Aorta (tissue), 5 donors: ENCODE data around the gene OR4E2. TPM values are rescaled to one million over a fixed set of nuclear protein-coding genes. Genes with fewer than 3 reads are reported as not detected.
"Not testable (repeated sequence)": the region's sequence is repeated elsewhere in the genome, so short reads cannot be mapped to it uniquely, and the experiment has no call there.

Source experiments
- ATAC-seq: fragments of 200-7000 bp; cut with Tn5 transposase; one replicate; pipeline ENCODE4 v1.9.1; 2022; ENCODE audit warnings: moderate library complexity; ENCODE audit not compliant: low FRiP score
- DNase-seq, 2 donors: peaks; one replicate each; pipeline ENCODE4 v3.0.0-alpha.2; 2020
- H3K27ac ChIP-seq, 2 donors: one replicate each; pipeline ENCODE4 v1.5.1; 2013; ENCODE audit warnings: low read length in 2 of 2, mild to moderate bottlenecking in 2 of 2, moderate library complexity in 2 of 2, control low read depth in 1 of 2, inconsistent platforms in 1 of 2, low read depth in 1 of 2
- H3K27me3 ChIP-seq, 2 donors: one replicate each; pipeline ENCODE4 v1.6.1; 2013; ENCODE audit warnings: control low read depth in 1 of 2, low read length in 1 of 2, mild to moderate bottlenecking in 1 of 2, moderate library complexity in 1 of 2; ENCODE audit not compliant: insufficient read depth in 2 of 2, control insufficient read depth in 1 of 2
- H3K36me3 ChIP-seq, 2 donors: one replicate each; pipeline ENCODE4 v1.6.1; 2013; ENCODE audit warnings: control low read depth in 1 of 2, low read length in 1 of 2, mild to moderate bottlenecking in 1 of 2; ENCODE audit not compliant: insufficient read depth in 2 of 2, control insufficient read depth in 1 of 2
- H3K4me1 ChIP-seq, 2 donors: one replicate each; pipeline ENCODE4 v1.6.1; 2013; ENCODE audit warnings: low read length in 2 of 2, control low read depth in 1 of 2, mild to moderate bottlenecking in 1 of 2, moderate library complexity in 1 of 2; ENCODE audit not compliant: insufficient read depth in 2 of 2, control insufficient read depth in 1 of 2
- H3K4me3 ChIP-seq, 2 donors: one replicate each; pipeline ENCODE4 v1.5.1; 2013; ENCODE audit warnings: low read length in 2 of 2, control low read depth in 1 of 2, mild to moderate bottlenecking in 1 of 2
- H3K9me3 ChIP-seq: one replicate; pipeline ENCODE4 v1.6.1; 2013; ENCODE audit warnings: mild to moderate bottlenecking, low read length; ENCODE audit not compliant: control insufficient read depth
- WGBS, 2 donors: extraction: QIAGEN DNeasy Blood & Tissue Kit; methylation state at CpG; one replicate each; pipeline ENCODE4 v1.1.7; 2013; 5-methylcytosine and 5-hydroxymethylcytosine counted together
- intact Hi-C, 2 donors: fragments of 100-400 bp; cut with DNase I; formaldehyde crosslinking; loops; one replicate each; pipeline versions ENCODE4 v1.14.2 to v1.15.0; 2022
- polyA plus RNA-seq, 2 donors: library from polyadenylated mRNA; stranded (reverse); fragments of 200-250 nt; gene quantifications; one replicate each; pipeline ENCODE4 v1.2.3, GENCODE V29; 2013
- total RNA-seq, 2 donors: library from RNA; stranded (reverse); fragmentation: NEBNext Ultra II Directional; extraction: Animal tissue kit (Norgen Biotek cat#: 25700); gene quantifications; one replicate each; pipeline ENCODE4 v1.2.1, GENCODE V29; 2021
- donor health status: healthy with polysubstance abuse.
- donor health status: Bipolar disorder and iron deficiency.
- donor health status: DM: no; HTN: no; CAD: no.
- donor health status: DM: no; HTN: no; CAD: no.
- donor health status: DM: yes; HTN: yes; CAD: no.

OR4E2 gene
- total and polyA plus RNA-seq, 4 donors: not detected

GRCh38 chr14:21673718-21674117 lies 20.1 kb downstream of the OR4E2 start, which contains the start of gene OR4E1:
OR4E1 (minus strand) TSS chr14:21673818; CDS start chr14:21670935, 2,883 bp downstream.
- WGBS, 2 donors: 87 to 93% methylated on average over 1 of the region's 1 CpG
- no peaks in the 10 kb centered on the region for H3K27me3 ChIP-seq
- no peak within 1 kb of the TSS for H3K27ac ChIP-seq
- DNase-seq (no peak), ATAC-seq (no peak)
- no peaks in the 10 kb centered on the region for H3K36me3 ChIP-seq
- H3K4me1 ChIP-seq: no peaks in the 10 kb centered on the region
- H3K9me3 ChIP-seq: no peaks in the 10 kb centered on the region
- no peak within 1 kb of the TSS for H3K4me3 ChIP-seq
- intact Hi-C loops: no loop called here

- 75 to 77% methylated on average over 4 of the region's 4 CpGs for WGBS, 2 donors
- no peak for DNase-seq
Measured at GRCh38 chr14:21675566-21675965, 21.9 kb downstream of the OR4E2 start.

GRCh38 chr14:21680072-21680471 lies 26.4 kb downstream of the OR4E2 start:
- ATAC-seq: no peak
- WGBS, 2 donors: 76 to 83% methylated on average over 2 of the region's 2 CpGs
- H3K27me3 ChIP-seq: no peaks in the 10 kb centered on the region

More at GRCh38 chr14:21675566-21675965, 21.9 kb downstream of the OR4E2 start:
- intact Hi-C loops: no loop called here
- Histone ChIP-seq H3K4me3 (no peak overlapping the region), H3K9me3 (no peaks in the 10 kb centered on the region), H3K27me3 (no peaks in the 10 kb centered on the region), H3K27ac (no peak overlapping the region), H3K4me1 (no peaks in the 10 kb centered on the region), H3K36me3 (no peaks in the 10 kb centered on the region)
- no peak for ATAC-seq

GRCh38 chr14:21686468-21686867 lies 32.8 kb downstream of the OR4E2 start:
- WGBS, 2 donors: 85 to 87% methylated on average over 2 of the region's 2 CpGs
- intact Hi-C loops: no loop called here
- ATAC-seq: no peak
- Histone ChIP-seq H3K9me3 (no peaks in the 10 kb centered on the region), H3K4me3 (no peak overlapping the region), H3K27me3 (peaks cover 0 to 2% of the 10 kb centered on the region in 2 donors), H3K4me1 (no peaks in the 10 kb centered on the region), H3K27ac (no peak overlapping the region), H3K36me3 (no peaks in the 10 kb centered on the region)
- DNase-seq: no peak

More at GRCh38 chr14:21680072-21680471, 26.4 kb downstream of the OR4E2 start:
- H3K36me3 ChIP-seq: no peaks in the 10 kb centered on the region
- H3K4me1 ChIP-seq: no peaks in the 10 kb centered on the region
- H3K4me3 ChIP-seq: no peak overlapping the region
- DNase-seq: no peak
- no peak overlapping the region for H3K27ac ChIP-seq
- intact Hi-C loops: no loop called here
- H3K9me3 ChIP-seq: no peaks in the 10 kb centered on the region

GRCh38 chr14:21694425-21694824 lies 40.8 kb downstream of the OR4E2 start:
- H3K9me3 ChIP-seq: no peaks in the 10 kb centered on the region
- DNase-seq (no peak), ATAC-seq (no peak)
- intact Hi-C loops: no loop called here
- no peaks in the 10 kb centered on the region for H3K36me3 ChIP-seq
- H3K27ac ChIP-seq: no peak overlapping the region
- no peaks in the 10 kb centered on the region for H3K4me1 ChIP-seq
- peaks cover 0 to 2% of the 10 kb centered on the region in 2 donors for H3K27me3 ChIP-seq
- no peak overlapping the region for H3K4me3 ChIP-seq

- DNase-seq, H3K36me3 ChIP-seq, H3K4me1 ChIP-seq, intact Hi-C loops, H3K27ac ChIP-seq, H3K9me3 ChIP-seq, H3K27me3 ChIP-seq, H3K4me3 ChIP-seq, ATAC-seq: not testable (repeated sequence)
- WGBS, 2 donors: 91 to 97% methylated on average over 33 of the region's 33 CpGs
Measured at GRCh38 chr14:21697662-21698061, 44.0 kb downstream of the OR4E2 start.

- DNase-seq, H3K36me3 ChIP-seq, H3K4me3 ChIP-seq, H3K27ac ChIP-seq, intact Hi-C loops, H3K9me3 ChIP-seq, ATAC-seq, H3K27me3 ChIP-seq, H3K4me1 ChIP-seq: not testable (repeated sequence)
- 35 to 39% methylated on average over 2 of the region's 3 CpGs for whole genome bisulfite sequencing, 2 donors
Measured at GRCh38 chr14:21698538-21698937, 44.9 kb downstream of the OR4E2 start.

GRCh38 chr14:21699551-21699950 lies 45.9 kb downstream of the OR4E2 start:
- no peaks in the 10 kb centered on the region for H3K4me1 ChIP-seq
- WGBS, 2 donors: 79 to 81% methylated on average over 2 of the region's 2 CpGs
- H3K4me3 ChIP-seq: no peak overlapping the region
- H3K9me3 ChIP-seq: no peaks in the 10 kb centered on the region
- ATAC-seq: no peak
- DNase-seq: no peak
- intact Hi-C loops: no loop called here
- no peak overlapping the region for H3K27ac ChIP-seq
- H3K36me3 ChIP-seq: no peaks in the 10 kb centered on the region
- no peaks in the 10 kb centered on the region for H3K27me3 ChIP-seq

GRCh38 chr14:21702316-21702715 lies 48.7 kb downstream of the OR4E2 start:
- Histone ChIP-seq H3K4me1 (no peaks in the 10 kb centered on the region), H3K27me3 (no peaks in the 10 kb centered on the region), H3K4me3 (no peak overlapping the region), H3K36me3 (no peaks in the 10 kb centered on the region), H3K9me3 (no peaks in the 10 kb centered on the region), H3K27ac (no peak overlapping the region)
- no peak for DNase-seq
- no peak for ATAC-seq
- 53 to 54% methylated on average over 2 of the region's 2 CpGs for WGBS, 2 donors
- intact Hi-C loops: no loop called here
